GM12878 (cell line): ENCODE measurements around the gene HOTAIR. TPM values are rescaled to one million over a fixed set of nuclear protein-coding genes. Genes with fewer than 3 reads are reported as not detected.

Experiments
- ATAC-seq: fragments of 200-7000 bp; cut with Tn5 transposase; 3 replicates; pipeline ENCODE4 v1.9.1; 2020; ENCODE audit warnings: mild to moderate bottlenecking, moderate library complexity
- BruUV-seq: library from RNA; stranded (reverse); fragments of 400-500 nt; replicated peaks from 2 replicates; lab custom pipeline; 2021; lab: Mats Ljungman, UMichigan
- CTCF ChIA-PET: fragments of 300-600 bp; sonication (Branson Sonifier 250); formaldehyde crosslinking; extraction: SDS; loops from one replicate; lab custom pipeline; 2021; ENCODE audit warnings: inconsistent platforms; lab: Yijun Ruan, JAX
- POLR2A ChIA-PET: fragments of 350-600 bp; formaldehyde crosslinking; extraction: SDS; loops from one replicate; lab custom pipeline; 2021; ENCODE audit warnings: inconsistent platforms; lab: Charles Lee
- RAD21 ChIA-PET: fragments of 300-600 bp; sonication (Branson Sonifier 250); formaldehyde crosslinking; loops from one replicate; lab custom pipeline; 2023; ENCODE audit warnings: antibody characterized with exemption; ENCODE audit not compliant: unreplicated experiment; lab: Charles Lee
- SMC1A ChIA-PET: fragments of 300-600 bp; sonication (Branson Sonifier 250); formaldehyde crosslinking; loops from one replicate; lab custom pipeline; 2023; ENCODE audit not compliant: unreplicated experiment, uncharacterized antibody; lab: Charles Lee
- DNase-seq: peaks from one replicate; pipeline ENCODE4 v3.0.0-alpha.2; 2011; ENCODE audit warnings: low read depth, low spot score
- FAIRE-seq: peaks from 3 replicates; lab custom pipeline; 2011; peaks lifted over from hg19 to GRCh38; lab: Jason Lieb, UNC
- H2AFZ ChIP-seq: 2 replicates; pipeline ENCODE4 v1.6.0; 2011; ENCODE audit warnings: low read depth, low read length, control low read depth; ENCODE audit not compliant: control insufficient read depth
- H3K27ac ChIP-seq: 2 replicates; pipeline ENCODE4 v1.5.1; 2011; ENCODE audit warnings: control low read depth; ENCODE audit not compliant: control insufficient read depth, insufficient read depth
- H3K27me3 ChIP-seq, 2 experiments: replicated peaks in 1 of 2; 2 replicates each; pipeline versions ENCODE4 v1.6.0 to v1.6.1; 2011; ENCODE audit warnings: low read length in 1 of 2; ENCODE audit not compliant: control insufficient read depth in 2 of 2, insufficient read depth in 2 of 2
- H3K36me3 ChIP-seq, 2 experiments: 2 replicates each; pipeline ENCODE4 v1.5.1; 2011; ENCODE audit warnings: low read length in 1 of 2; ENCODE audit not compliant: control insufficient read depth in 2 of 2, insufficient read depth in 2 of 2
- H3K4me1 ChIP-seq: 2 replicates; pipeline ENCODE4 v1.6.1; 2011; ENCODE audit warnings: mild to moderate bottlenecking, low read length, moderate library complexity, mixed read lengths; ENCODE audit not compliant: control insufficient read depth, insufficient read depth
- H3K4me2 ChIP-seq: 2 replicates; pipeline ENCODE4 v1.6.0; 2011; ENCODE audit warnings: control low read depth; ENCODE audit not compliant: control insufficient read depth, insufficient read depth
- H3K4me3 ChIP-seq: fragments of 200-600 bp; sonication (generic); 2 replicates; pipeline ENCODE4 v1.5.1; 2016
- H3K79me2 ChIP-seq: 2 replicates; pipeline ENCODE4 v1.6.0; 2011; ENCODE audit warnings: low read length; ENCODE audit not compliant: control insufficient read depth, insufficient read depth
- H3K9ac ChIP-seq: 2 replicates; pipeline ENCODE4 v1.8.0; 2011; ENCODE audit warnings: low read length, control low read depth, mixed read lengths; ENCODE audit not compliant: control insufficient read depth, insufficient read depth
- H3K9me3 ChIP-seq: replicated peaks from 3 replicates; pipeline ENCODE4 v1.5.1; 2011; ENCODE audit warnings: mild to moderate bottlenecking, low read length; ENCODE audit not compliant: control insufficient read depth, insufficient read depth
- H4K20me1 ChIP-seq: 2 replicates; pipeline ENCODE4 v1.6.0; 2011; ENCODE audit not compliant: control insufficient read depth, insufficient read depth
- ASH2L ChIP-seq: fragments of 300-600, 200-600 bp; sonication (generic); IDR thresholded peaks from 2 replicates; pipeline ENCODE4 v1.6.1; 2017; ENCODE audit warnings: low read depth, mild to moderate bottlenecking, borderline replicate concordance
- FOXK2 ChIP-seq: fragments of 450-650 bp; IDR thresholded peaks from 2 replicates; pipeline ENCODE4 v1.6.1; 2017; ENCODE audit warnings: mild to moderate bottlenecking, moderate library complexity
- MEF2B ChIP-seq: fragments of 450-650 bp; IDR thresholded peaks from 2 replicates; pipeline ENCODE4 v1.6.1; 2018; ENCODE audit warnings: mild to moderate bottlenecking, moderate library complexity; ENCODE audit not compliant: partially characterized antibody, poor library complexity, severe bottlenecking
- PAX5 ChIP-seq: IDR thresholded peaks from 2 replicates; pipeline ENCODE4 v1.6.1; 2011; ENCODE audit warnings: low read depth, low read length, borderline replicate concordance
- SIN3A ChIP-seq: IDR thresholded peaks from 2 replicates; pipeline ENCODE4 v1.6.1; 2012; ENCODE audit warnings: low read depth, low read length, improper control_type of control experiment
- SRF ChIP-seq, 2 experiments: IDR thresholded peaks; 2 replicates each; pipeline ENCODE4 v1.6.1; 2011; ENCODE audit warnings: low read depth in 2 of 2, low read length in 2 of 2, mild to moderate bottlenecking in 1 of 2, moderate library complexity in 1 of 2
- WGBS: methylation state at CpG from one replicate; pipeline ENCODE4 v1.1.6; 2016; ENCODE audit warnings: low lambda C conversion rate; ENCODE audit not compliant: insufficient replicate concordance, insufficient coverage; ENCODE audit errors: missing lambda C conversion rate; 5-methylcytosine and 5-hydroxymethylcytosine counted together
- in situ Hi-C: fragments of 300-500 bp; cut with MboI; formaldehyde crosslinking; loops from 9 replicates; pipeline ENCODE4 v1.14.3; 2018; ENCODE audit warnings: mixed read lengths
- intact Hi-C: fragments of 100-400 bp; cut with micrococcal nuclease; formaldehyde crosslinking; loops from one replicate; pipeline ENCODE4 v1.14.2; 2022; ENCODE audit not compliant: unreplicated experiment
- polyA plus RNA-seq, 11 experiments: library from polyadenylated mRNA; depleted of rRNA in 4 of 11; unstranded in 6 of 11; stranded (reverse) in 5 of 11; fragments of >200 nt; fragmentation: Nextera tagmentation in 4 of 11; fragmentation: Illumina TruSeq in 1 of 11; extraction: Ambion mirVana in 4 of 11; extraction: Trizol in 1 of 11; gene quantifications; 1 replicate in 1 of 11; 2 replicates in 10 of 11; pipeline versions ENCODE4 v1.2.1 to v1.2.3, GENCODE V29; 2011 to 2016; ENCODE audit warnings: inconsistent platforms in 2 of 11, missing spikeins in 2 of 11, low read depth in 1 of 11
- total RNA-seq, 4 experiments: library from RNA; depleted of rRNA in 3 of 4; stranded (reverse); fragments of >200 nt in 3 of 4; fragmentation: Illumina TruSeq in 1 of 4; extraction: Trizol in 1 of 4; gene quantifications; 2 replicates each; pipeline versions ENCODE4 v1.2.1 to v1.2.3, GENCODE V29; 2013 to 2021

The HOTAIR gene
- total and polyA plus RNA-seq, 10 of the 15 experiments (the other 5 are each of a cell fraction or from before 2014, with no cell fraction given), result not detected

DNA sequence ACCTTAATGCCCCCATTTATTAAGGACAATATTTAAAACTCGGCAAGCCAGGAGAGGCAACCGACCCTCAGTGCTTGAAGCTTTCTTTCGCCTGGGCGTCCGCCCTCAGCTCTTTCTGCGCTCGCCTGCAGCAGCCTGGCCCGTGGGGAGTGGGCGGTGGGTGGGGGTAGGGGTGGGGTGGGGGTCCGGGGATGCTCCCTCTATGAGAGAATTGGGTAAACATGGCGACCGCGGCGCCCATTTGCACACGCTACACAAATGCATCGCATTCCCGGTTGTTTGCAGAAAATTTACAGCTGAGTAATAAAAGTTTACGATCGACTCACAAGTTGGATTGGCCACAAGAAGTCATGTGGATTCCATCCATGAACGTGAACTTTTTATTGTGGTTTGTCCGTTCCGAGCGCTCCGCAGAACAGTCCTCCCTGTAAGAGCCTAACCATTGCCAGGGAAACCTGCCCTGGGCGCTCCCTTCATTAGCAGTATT is 41.8 kb upstream of the HOTAIR start:
- FAIRE-seq (no peak), DNase-seq (no peak), ATAC-seq (no peak)
- Histone ChIP-seq H3K9ac (no peak overlapping the region), H3K27ac (no peak overlapping the region), H3K27me3 (peaks cover 11 to 26% of the 10 kb centered on the region in 2 experiments), H3K79me2 (no peaks in the 10 kb centered on the region), H3K4me3 (no peak overlapping the region), H2AFZ (no peak overlapping the region), H3K4me1 (peaks cover 18% of the 10 kb centered on the region), H4K20me1 (no peaks in the 10 kb centered on the region; the same call in 1 of the 2 replicates), H3K4me2 (0 out of 2 replicates have a peak overlapping the region, but pooled peaks have one; percentile 17), H3K9me3 (no peaks in the 10 kb centered on the region), H3K36me3 (no peaks in the 10 kb centered on the region)
- ChIA-PET SMC1A (interaction anchor here (0.6 to 2.5 kb wide), 12 partner anchors 9 to 191 kb away, joined by 3 to 22 read pairs (median 6); partner anchors contain the start of genes HOXC10, HOXC4, HOXC5 and HOXC6), POLR2A (interaction anchor here (0.6 to 1.9 kb wide), 7 partner anchors 8 to 265 kb away, joined by 4 to 24 read pairs (median 9); partner anchors contain the start of genes CISTR, HOXC4 and HOXC5), RAD21 (interaction anchor here (0.8 to 2.1 kb wide), 10 partner anchors 8 to 198 kb away, joined by 3 to 21 read pairs (median 9); partner anchors contain the start of genes HOXC10, HOXC4, HOXC5 and HOXC8), CTCF (interaction anchor here (0.6 to 3.8 kb wide), 11 partner anchors 9 to 200 kb away, joined by 4 to 27 read pairs (median 14); partner anchors contain the start of genes HOXC10, HOXC4, HOXC5 and HOXC6)
- in situ Hi-C loops (no loop called here), intact Hi-C loops (no loop called here)
- no TSS peak for BruUV-seq
- WGBS, result 4% methylated on average over 25 of the region's 25 CpGs
- TF ChIP-seq SRF (IDR thresholded peaks at IDR 0.05; ENCODE audit: low read depth in 2 of 2, low read length in 2 of 2) (no peak), MEF2B (no peak)

DNA sequence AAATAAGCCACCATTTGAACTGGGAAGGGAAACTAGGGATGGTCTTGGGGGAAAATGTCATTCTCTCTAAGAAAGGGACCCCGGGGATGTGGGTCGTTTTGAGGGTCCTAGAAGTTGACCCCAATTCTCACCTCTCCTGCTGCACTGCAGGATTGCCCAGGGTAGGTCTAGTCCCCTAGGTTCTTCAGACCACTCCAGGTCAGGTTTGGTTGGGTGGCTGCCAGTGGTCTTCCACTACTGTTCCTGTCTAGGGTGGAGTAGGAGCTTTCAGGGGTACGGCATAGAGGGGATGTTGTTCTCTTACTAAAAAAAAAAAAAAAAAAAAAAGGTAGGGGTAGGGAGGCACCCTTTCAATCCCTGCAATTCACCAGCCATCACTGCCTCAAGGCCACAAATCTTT is 41.3 kb upstream of the HOTAIR start:
- no TSS peak for BruUV-seq
- intact Hi-C loops (no loop called here), in situ Hi-C loops (no loop called here)
- H3K36me3 ChIP-seq, result no peaks in the 10 kb centered on the region
- no peak overlapping the region for H3K9ac ChIP-seq
- no peak overlapping the region for H3K27ac ChIP-seq
- ChIA-PET POLR2A (interaction anchor here (0.6 to 1.5 kb wide), 2 partner anchors 9 to 38 kb away, joined by 4 to 5 read pairs; partner anchors contain the start of gene HOXC4), SMC1A (interaction anchor here (1.0 to 2.5 kb wide), 4 partner anchors 9 to 174 kb away, joined by 6 to 22 read pairs (median 12); partner anchors contain the start of genes HOXC4, HOXC5 and SMUG1), CTCF (interaction anchor here (0.7 to 3.8 kb wide), 10 partner anchors 8 to 364 kb away, joined by 3 to 27 read pairs (median 16); partner anchors contain the start of genes HOXC10, HOXC5, HOXC6 and HOXC8), RAD21 (interaction anchor here (2.1 kb wide), 2 partner anchors 37 to 176 kb away, joined by 10 to 15 read pairs; partner anchors contain the start of gene HOXC4)
- peaks cover 12 to 28% of the 10 kb centered on the region in 2 experiments for H3K27me3 ChIP-seq
- WGBS, result 25% methylated on average over 3 of the region's 3 CpGs
- H3K4me2 ChIP-seq, result 0 out of 2 replicates have a peak overlapping the region, but pooled peaks have one; percentile 17
- H2AFZ ChIP-seq, result no peak overlapping the region
- no peaks in the 10 kb centered on the region for H3K79me2 ChIP-seq
- FAIRE-seq (no peak), DNase-seq (no peak), ATAC-seq (no peak)
- H3K9me3 ChIP-seq, result no peaks in the 10 kb centered on the region
- no peaks in the 10 kb centered on the region; the same call in 1 of the 2 replicates for H4K20me1 ChIP-seq
- peaks cover 13% of the 10 kb centered on the region for H3K4me1 ChIP-seq
- TF ChIP-seq PAX5 (no peak), SIN3A (no peak), FOXK2 (no peak), ASH2L (no peak)
- no peak overlapping the region for H3K4me3 ChIP-seq
